Immature natural killer cell (primary cell): ENCODE measurements around the gene TULP1. TPM values are rescaled to one million over a fixed set of nuclear protein-coding genes. Genes with fewer than 3 reads are reported as not detected.

Source experiments
- DNase-seq, 3 donors: peaks; one replicate each; pipeline ENCODE4 v3.0.0; 2022; ENCODE audit warnings: mixed read lengths in 1 of 3
- H3K27ac Mint-ChIP-seq, 6 donors: one replicate each; pipeline ENCODE4 v1.8.0; 2020; ENCODE audit warnings: mixed read lengths in 6 of 6, mild to moderate bottlenecking in 5 of 6, inconsistent platforms in 4 of 6, moderate library complexity in 3 of 6
- H3K27me3 Mint-ChIP-seq, 3 donors: one replicate each; pipeline ENCODE4 v1.8.0; 2020 to 2021; ENCODE audit warnings: low read depth in 3 of 3, mild to moderate bottlenecking in 3 of 3, mixed read lengths in 3 of 3, moderate library complexity in 3 of 3, inconsistent platforms in 1 of 3
- H3K36me3 Mint-ChIP-seq, 3 donors: one replicate each; pipeline ENCODE4 v1.8.0; 2020; ENCODE audit warnings: mixed read lengths in 3 of 3, inconsistent platforms in 2 of 3, mild to moderate bottlenecking in 2 of 3
- H3K4me1 Mint-ChIP-seq, 2 donors: one replicate each; pipeline ENCODE4 v1.8.0; 2020; ENCODE audit warnings: inconsistent platforms in 2 of 2, mild to moderate bottlenecking in 2 of 2, mixed read lengths in 2 of 2, moderate library complexity in 1 of 2
- H3K4me3 Mint-ChIP-seq, 5 donors: one replicate each; pipeline ENCODE4 v1.8.0; 2020; ENCODE audit warnings: mild to moderate bottlenecking in 5 of 5, mixed read lengths in 5 of 5, inconsistent platforms in 3 of 5, moderate library complexity in 3 of 5
- H3K9me3 Mint-ChIP-seq, 6 donors: one replicate each; pipeline ENCODE4 v1.8.0; 2020; ENCODE audit warnings: mild to moderate bottlenecking in 6 of 6, mixed read lengths in 6 of 6, inconsistent platforms in 4 of 6, moderate library complexity in 3 of 6
- polyA plus RNA-seq, 3 donors: library from polyadenylated mRNA; unstranded; fragments of 300-500 nt; fragmentation: Illumina TruSeq; gene quantifications; one replicate each; pipeline ENCODE4 v1.2.3, GENCODE V29; 2021

Gene TULP1
- polyA plus RNA-seq, 3 donors from 2014 or later = not detected

- H3K36me3 Mint-ChIP-seq = no peaks in the 10 kb centered on the region
- peaks cover 22 to 28% of the 10 kb centered on the region in 2 donors for H3K4me1 Mint-ChIP-seq
- H3K27me3 Mint-ChIP-seq = peaks cover 0 to 2% (median 0%) of the 10 kb centered on the region in 3 donors
- no peak overlapping the region for H3K27ac Mint-ChIP-seq
- peak; percentile 66 to 75 (median 73) for DNase-seq
- no peaks in the 10 kb centered on the region for H3K9me3 Mint-ChIP-seq
- H3K4me3 Mint-ChIP-seq = peak overlapping the region in 1 of 5 donors; percentile 43
Observed at GRCh38 chr6:35449287-35449881, 63.3 kb downstream of the TULP1 start.

GRCh38 chr6:35448191-35448590 is 64.5 kb downstream of the TULP1 start:
- Mint-ChIP-seq H3K9me3 (no peaks in the 10 kb centered on the region), H3K36me3 (no peaks in the 10 kb centered on the region), H3K27ac (no peak overlapping the region), H3K27me3 (peaks cover 0 to 2% (median 0%) of the 10 kb centered on the region in 3 donors), H3K4me1 (peaks cover 21 to 25% of the 10 kb centered on the region in 2 donors), H3K4me3 (no peak overlapping the region)
- DNase-seq = no peak

Other genes starting within 250 kb of the TULP1 start
- 100 to 1,000 TPM in 1 of 3 donors, 10 to 100 TPM in 2; 90.7 to 226 (median 95.1) TPM for gene DEF6, start 215.1 kb downstream of the TULP1 start, polyA plus RNA-seq
- gene PPARD, start 170.3 kb downstream of the TULP1 start, polyA plus RNA-seq = 1 to 10 TPM in 2 of 3 donors, under 1 TPM in 1; 0.98 to 6.0 (median 2.0) TPM
- gene FANCE, start 60.6 kb downstream of the TULP1 start, polyA plus RNA-seq = 1 to 10 TPM; 2.2 to 5.4 (median 3.1) TPM
- gene RPL10A, start 44.5 kb downstream of the TULP1 start, polyA plus RNA-seq = 100 to 1,000 TPM; 419 to 805 (median 477) TPM
- not detected for gene TEAD3, start 15.8 kb downstream of the TULP1 start, polyA plus RNA-seq
- gene FKBP5, start 176.0 kb upstream of the TULP1 start, polyA plus RNA-seq = 10 to 100 TPM; 26.1 to 99.0 (median 29.3) TPM
- under 1 TPM in 1 of 3 donors, not detected in 2; 0.16 TPM for gene ARMC12, start 224.1 kb upstream of the TULP1 start, polyA plus RNA-seq